ENCODE results near the gene ZNF774. TPM values are rescaled to one million over a fixed set of nuclear protein-coding genes. Genes with fewer than 3 reads are reported as not detected.
"Not testable (repeated sequence)": the region's sequence is repeated elsewhere in the genome, so short reads cannot be mapped to it uniquely, and the experiment has no call there.

ZNF774 gene
- total RNA-seq, 4 donors from 2014 or later: 0.51 to 5.5 (median 3.8) TPM

GRCh38 chr15:90343302-90343790 is 8.7 kb upstream of the ZNF774 start:
- intact Hi-C loops (cut with DNase I; ENCODE audit: low total_unique reads): no loop called here
- Histone ChIP-seq H3K4me3 (no peak overlapping the region), H3K36me3 (no peaks in the 10 kb centered on the region), H3K9me3 (no peaks in the 10 kb centered on the region), H3K4me1 (no peaks in the 10 kb centered on the region), H3K27ac (peak overlapping the region in 1 of 2 donors; percentile 45), H3K27me3 (no peaks in the 10 kb centered on the region)
- no peak for DNase-seq
- TF ChIP-seq CTCF (IDR thresholded peaks at IDR 0.05) (no peak), POLR2A (IDR thresholded peaks at IDR 0.05) (no peak)

DNA sequence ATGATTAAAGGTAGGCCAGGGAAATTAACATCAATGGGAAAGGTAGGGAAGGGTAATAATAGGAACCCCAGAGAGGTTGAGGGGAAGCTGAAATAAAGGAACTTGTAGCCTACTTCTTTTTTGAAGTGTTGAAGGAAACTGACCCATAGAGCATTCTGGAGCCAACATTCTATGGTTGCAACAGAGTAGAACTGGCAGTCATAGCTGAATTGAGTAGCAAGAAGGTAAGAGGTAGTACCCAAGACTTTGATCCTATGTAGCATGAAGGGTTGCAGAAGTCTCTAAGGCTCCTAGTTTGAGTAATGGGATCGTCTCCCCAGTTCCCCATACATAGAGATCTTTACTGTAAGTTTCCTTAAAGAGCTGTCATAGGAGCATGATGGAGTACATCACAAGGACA is 7.4 kb upstream of the ZNF774 start:
- intact Hi-C loops (cut with DNase I; ENCODE audit: low total_unique reads): no loop called here

GRCh38 chr15:90345857-90346256 is 6.2 kb upstream of the ZNF774 start:
- H3K27ac ChIP-seq: no peak overlapping the region
- DNase-seq: no peak
- H3K36me3 ChIP-seq: no peaks in the 10 kb centered on the region
- intact Hi-C loops (cut with DNase I; ENCODE audit: low total_unique reads): no loop called here
- H3K27me3 ChIP-seq: no peaks in the 10 kb centered on the region
- TF ChIP-seq POLR2A (IDR thresholded peaks at IDR 0.05) (no peak), CTCF (IDR thresholded peaks at IDR 0.05) (no peak)
- no peaks in the 10 kb centered on the region for H3K4me1 ChIP-seq
- H3K4me3 ChIP-seq: no peak overlapping the region
- H3K9me3 ChIP-seq: no peaks in the 10 kb centered on the region

More for the DNA sequence above, 7.4 kb upstream of the ZNF774 start:
- no peaks in the 10 kb centered on the region for H3K36me3 ChIP-seq
- no peaks in the 10 kb centered on the region for H3K9me3 ChIP-seq
- TF ChIP-seq CTCF (IDR thresholded peaks at IDR 0.05): no peak
- TF ChIP-seq POLR2A (IDR thresholded peaks at IDR 0.05): no peak
- DNase-seq: no peak
- no peaks in the 10 kb centered on the region for H3K27me3 ChIP-seq
- H3K27ac ChIP-seq: no peak overlapping the region
- H3K4me1 ChIP-seq: no peaks in the 10 kb centered on the region
- no peak overlapping the region for H3K4me3 ChIP-seq

- peak overlapping the region in 1 of 2 donors; percentile 33 for H3K27ac ChIP-seq
- intact Hi-C loops (cut with DNase I; ENCODE audit: low total_unique reads); DNase-seq; H3K4me3 ChIP-seq; H3K9me3 ChIP-seq; H3K27me3 ChIP-seq; H3K36me3 ChIP-seq; H3K4me1 ChIP-seq: not testable (repeated sequence)
Observed at GRCh38 chr15:90347431-90348065, 4.5 kb upstream of the ZNF774 start.

DNA sequence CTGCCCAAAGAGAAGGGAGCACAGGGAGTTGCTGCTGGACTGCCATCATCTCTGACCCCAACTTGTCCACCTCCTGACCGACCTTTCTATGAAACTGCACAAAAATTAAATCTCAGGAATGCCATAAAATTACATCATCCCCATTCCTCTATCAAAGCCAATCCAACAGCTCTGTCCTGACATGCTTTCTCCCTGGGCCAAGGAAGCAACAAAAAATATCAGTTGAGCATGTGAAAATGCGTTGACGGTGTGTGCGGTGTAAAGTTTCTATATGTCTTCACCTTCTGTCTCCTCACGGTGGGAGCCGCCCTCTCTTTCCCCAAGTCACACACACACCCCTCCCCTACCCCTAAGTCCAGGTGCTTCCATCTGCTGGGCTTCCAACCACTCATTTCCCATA is 3.6 kb upstream of the ZNF774 start:
- H3K27ac ChIP-seq: no peak overlapping the region
- no peaks in the 10 kb centered on the region for H3K9me3 ChIP-seq
- intact Hi-C loops (cut with DNase I; ENCODE audit: low total_unique reads): no loop called here

More for the DNA sequence above, 3.6 kb upstream of the ZNF774 start:
- H3K4me3 ChIP-seq: no peak overlapping the region
- DNase-seq: no peak
- TF ChIP-seq CTCF (IDR thresholded peaks at IDR 0.05): no peak
- no peak for TF ChIP-seq POLR2A (IDR thresholded peaks at IDR 0.05)
- no peaks in the 10 kb centered on the region for H3K36me3 ChIP-seq
- H3K4me1 ChIP-seq: no peaks in the 10 kb centered on the region
- no peaks in the 10 kb centered on the region for H3K27me3 ChIP-seq

Data from uterus (tissue), 4 donors.